DND-41 (cell line): ENCODE measurements around the gene PILRA.

Experiments
- CTCF ChIP-seq: IDR thresholded peaks from 2 replicates; pipeline ENCODE4 v1.5.1; 2012; ENCODE audit warnings: borderline replicate concordance, low read length, moderate library complexity, mild to moderate bottlenecking; ENCODE audit not compliant: poor library complexity, severe bottlenecking; ENCODE audit errors: extremely low read depth
- EZH2 ChIP-seq: IDR thresholded peaks from 3 replicates; pipeline ENCODE4 v1.6.1; 2012; ENCODE audit warnings: borderline replicate concordance, low read depth, mild to moderate bottlenecking, moderate library complexity, low read length, inconsistent platforms; ENCODE audit not compliant: severe bottlenecking

DNA sequence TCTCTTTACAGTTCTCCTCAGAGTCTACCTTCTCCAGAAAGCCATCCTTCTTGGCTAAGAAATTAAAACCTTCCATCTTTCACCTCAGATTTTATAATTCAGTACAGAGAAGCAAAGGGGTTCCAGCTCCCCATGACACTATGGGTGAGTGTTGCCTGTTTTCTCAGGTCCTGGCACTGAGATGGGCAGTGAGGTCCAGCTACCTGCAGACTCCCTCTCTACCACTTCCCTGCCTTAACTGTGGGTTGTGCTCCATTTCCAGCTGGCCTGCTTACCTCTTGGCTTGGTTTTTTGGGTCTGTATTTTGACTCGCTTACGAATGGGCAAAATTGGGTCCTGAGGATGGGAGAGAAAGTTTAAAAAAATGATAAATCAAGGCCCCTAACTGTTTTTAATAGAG, 29.0 kb downstream of the PILRA start:
- TF ChIP-seq CTCF: no peak
- TF ChIP-seq EZH2: no peak
